Liver (tissue), 9 donors: ENCODE results near the gene MYL7. TPM values are rescaled to one million over a fixed set of nuclear protein-coding genes. Genes with fewer than 3 reads are reported as not detected.

Experiments
- DNase-seq: peaks from one replicate; pipeline ENCODE4 v3.0.0-alpha.2; 2017; ENCODE audit warnings: low spot score
- H3K27ac ChIP-seq, 2 donors: one replicate each; pipeline ENCODE4 v1.7.0; 2013; ENCODE audit warnings: inconsistent platforms in 2 of 2, low read length in 2 of 2, control low read depth in 1 of 2, low read depth in 1 of 2, mild to moderate bottlenecking in 1 of 2
- H3K27me3 ChIP-seq, 4 donors: one replicate each; pipeline versions ENCODE4 v1.6.1 to v1.7.0; 2013; ENCODE audit warnings: low read length in 3 of 4, inconsistent platforms in 1 of 4, mild to moderate bottlenecking in 1 of 4, moderate library complexity in 1 of 4; ENCODE audit not compliant: control insufficient read depth in 4 of 4, insufficient read depth in 4 of 4
- H3K36me3 ChIP-seq, 4 donors: one replicate each; pipeline versions ENCODE4 v1.6.1 to v1.7.0; 2013; ENCODE audit warnings: low read length in 3 of 4, mild to moderate bottlenecking in 3 of 4, low read depth in 1 of 4, moderate library complexity in 1 of 4; ENCODE audit not compliant: control insufficient read depth in 4 of 4, insufficient read depth in 3 of 4
- H3K4me1 ChIP-seq, 4 donors: one replicate each; pipeline versions ENCODE4 v1.6.1 to v1.7.0; 2013; ENCODE audit warnings: low read length in 3 of 4, mild to moderate bottlenecking in 3 of 4, moderate library complexity in 1 of 4; ENCODE audit not compliant: control insufficient read depth in 4 of 4, insufficient read depth in 4 of 4
- H3K4me3 ChIP-seq, 3 donors: one replicate each; pipeline versions ENCODE4 v1.6.1 to v1.7.0; 2013; ENCODE audit warnings: low read length in 3 of 3, control low read depth in 1 of 3, low read depth in 1 of 3, mild to moderate bottlenecking in 1 of 3
- H3K9ac ChIP-seq, 2 donors: one replicate each; pipeline ENCODE4 v1.7.0; 2013; ENCODE audit warnings: low read length in 2 of 2, mild to moderate bottlenecking in 2 of 2, moderate library complexity in 2 of 2, control low read depth in 1 of 2, low read depth in 1 of 2
- H3K9me3 ChIP-seq, 4 donors: one replicate each; pipeline versions ENCODE4 v1.6.1 to v1.7.0; 2013; ENCODE audit warnings: low read length in 3 of 4; ENCODE audit not compliant: control insufficient read depth in 4 of 4
- ATF3 ChIP-seq: IDR thresholded peaks from 2 replicates; pipeline ENCODE4 v1.6.1; 2016; ENCODE audit warnings: antibody characterized with exemption
- CTCF ChIP-seq: fragments of 150-350 bp; IDR thresholded peaks from 2 replicates; pipeline ENCODE4 v1.5.1; 2017; ENCODE audit warnings: improper control_type of control experiment, low read depth, low read length; ENCODE audit not compliant: missing input control
- EGR1 ChIP-seq, 2 donors: IDR thresholded peaks; 2 replicates each; pipeline ENCODE4 v1.6.1; 2016 to 2018; ENCODE audit warnings: antibody characterized with exemption in 2 of 2, low read depth in 2 of 2
- FOXA1 ChIP-seq: IDR thresholded peaks from 2 replicates; pipeline ENCODE4 v1.6.1; 2016; ENCODE audit warnings: antibody characterized with exemption
- FOXA2 ChIP-seq: IDR thresholded peaks from 2 replicates; pipeline ENCODE4 v1.6.1; 2016; ENCODE audit warnings: antibody characterized with exemption
- GABPA ChIP-seq, 2 donors: IDR thresholded peaks in 1 of 2; conservative IDR thresholded peaks in 1 of 2; 2 replicates each; pipeline ENCODE4 v1.6.1; 2016; ENCODE audit warnings: antibody characterized with exemption in 2 of 2, mild to moderate bottlenecking in 1 of 2, moderate library complexity in 1 of 2
- HNF4A ChIP-seq, 2 donors: conservative IDR thresholded peaks; 2 replicates each; pipeline ENCODE4 v1.6.1; 2016; ENCODE audit warnings: antibody characterized with exemption in 2 of 2, mild to moderate bottlenecking in 2 of 2
- HNF4G ChIP-seq: IDR thresholded peaks from 2 replicates; pipeline ENCODE4 v1.6.1; 2016; ENCODE audit warnings: antibody characterized with exemption
- JUND ChIP-seq, 2 donors: IDR thresholded peaks; 2 replicates each; pipeline ENCODE4 v1.6.1; 2016; ENCODE audit warnings: antibody characterized with exemption in 2 of 2
- MAX ChIP-seq: IDR thresholded peaks from 2 replicates; pipeline ENCODE4 v1.6.1; 2016; ENCODE audit warnings: antibody characterized with exemption
- NR2F2 ChIP-seq: IDR thresholded peaks from 2 replicates; pipeline ENCODE4 v1.6.1; 2016; ENCODE audit warnings: antibody characterized with exemption
- RAD21 ChIP-seq, 2 donors: IDR thresholded peaks; 2 replicates each; pipeline ENCODE4 v1.6.1; 2016; ENCODE audit warnings: antibody characterized with exemption in 2 of 2, mild to moderate bottlenecking in 2 of 2
- REST ChIP-seq: IDR thresholded peaks from 2 replicates; pipeline ENCODE4 v1.6.1; 2016; ENCODE audit warnings: antibody characterized with exemption, mild to moderate bottlenecking
- SP1 ChIP-seq: IDR thresholded peaks from 2 replicates; pipeline ENCODE4 v1.6.1; 2018; ENCODE audit warnings: antibody characterized with exemption, mild to moderate bottlenecking
- TAF1 ChIP-seq: conservative IDR thresholded peaks from 2 replicates; pipeline ENCODE4 v1.6.1; 2016; ENCODE audit warnings: antibody characterized with exemption, mild to moderate bottlenecking
- YY1 ChIP-seq: IDR thresholded peaks from 2 replicates; pipeline ENCODE4 v1.6.1; 2016; ENCODE audit warnings: antibody characterized with exemption, mild to moderate bottlenecking
- ZBTB33 ChIP-seq: IDR thresholded peaks from 2 replicates; pipeline ENCODE4 v1.6.1; 2016; ENCODE audit warnings: antibody characterized with exemption
- WGBS: extraction: QIAGEN DNeasy Blood & Tissue Kit; methylation state at CpG from one replicate; pipeline ENCODE4 v1.1.7; 2013; 5-methylcytosine and 5-hydroxymethylcytosine counted together
- polyA plus RNA-seq, 2 donors: library from polyadenylated mRNA; stranded (reverse) in 1 of 2; unstranded in 1 of 2; fragments of 200-250 nt in 1 of 2; fragments of >200 nt in 1 of 2; fragmentation: Nextera tagmentation in 1 of 2; extraction: Ambion mirVana in 1 of 2; gene quantifications; one replicate each; pipeline versions ENCODE4 v1.2.1 to v1.2.3, GENCODE V29; 2013 to 2015
- total RNA-seq, 2 donors: library from RNA; depleted of rRNA; stranded (reverse); fragments of >200 nt; gene quantifications; one replicate each; pipeline ENCODE4 v1.2.3, GENCODE V29; 2014
- donor health status: healthy.
- donor health status: healthy.
- donor health status: healthy.
- donor health status: healthy.
- donor health status: healthy.

The MYL7 gene
- total and polyA plus RNA-seq, 4 donors: not detected

GRCh38 chr7:44189993-44190872, 49.1 kb upstream of the MYL7 start:
- no peak overlapping the region for H3K9ac ChIP-seq
- WGBS: 88% methylated on average over 14 of the region's 14 CpGs
- H3K4me3 ChIP-seq: no peak overlapping the region
- H3K36me3 ChIP-seq: no peaks in the 10 kb centered on the region
- no peak for TF ChIP-seq FOXA1
- no peak for TF ChIP-seq TAF1
- no peak for TF ChIP-seq HNF4A (conservative IDR thresholded peaks at IDR 0.05)
- no peak for TF ChIP-seq HNF4G
- TF ChIP-seq NR2F2: no peak
- no peak for TF ChIP-seq ATF3
- TF ChIP-seq SP1: no peak
- TF ChIP-seq EGR1 (IDR thresholded peaks at IDR 0.05; ENCODE audit: low read depth in 2 of 2): no peak
- TF ChIP-seq RAD21 (IDR thresholded peaks at IDR 0.05): no peak
- TF ChIP-seq GABPA (IDR thresholded peaks at IDR 0.05 in 1 of 2, conservative IDR thresholded peaks at IDR 0.05 in 1 of 2): no peak
- TF ChIP-seq CTCF: no peak
- no peak for TF ChIP-seq YY1
- TF ChIP-seq MAX: no peak
- no peak for TF ChIP-seq ZBTB33
- no peak for TF ChIP-seq FOXA2
- H3K27me3 ChIP-seq: no peaks in the 10 kb centered on the region
- no peak overlapping the region for H3K27ac ChIP-seq
- no peak for DNase-seq
- H3K9me3 ChIP-seq: no peaks in the 10 kb centered on the region
- peaks cover 0 to 10% (median 4%) of the 10 kb centered on the region in 4 donors for H3K4me1 ChIP-seq

- Histone ChIP-seq H3K9me3 (no peaks in the 10 kb centered on the region), H3K27me3 (no peaks in the 10 kb centered on the region), H3K9ac (no peak within 1 kb of the TSS), H3K4me3 (no peak within 1 kb of the TSS), H3K27ac (no peak within 1 kb of the TSS), H3K36me3 (no peaks in the 10 kb centered on the region), H3K4me1 (peaks cover 0 to 10% (median 4%) of the 10 kb centered on the region in 4 donors)
- DNase-seq: no peak
- 83% methylated on average over 11 of the region's 11 CpGs for WGBS
- TF ChIP-seq SP1 (no peak), FOXA1 (no peak), MAX (no peak), JUND (IDR thresholded peaks at IDR 0.05) (no peak), ZBTB33 (no peak), GABPA (IDR thresholded peaks at IDR 0.05 in 1 of 2, conservative IDR thresholded peaks at IDR 0.05 in 1 of 2) (no peak), NR2F2 (no peak), REST (no peak)
Observed at GRCh38 chr7:44189286-44189992, 48.3 kb upstream of the MYL7 start, which contains the start of gene GCK. TSS of gene GCK (minus strand) at chr7:44189439. CDS start at chr7:44188953, 486 bp downstream.
